ENCODE results near the gene ZNF880.
"Not testable (repeated sequence)": the region's sequence is repeated elsewhere in the genome, so short reads cannot be mapped to it uniquely, and the experiment has no call there.

Gene ZNF880

DNA sequence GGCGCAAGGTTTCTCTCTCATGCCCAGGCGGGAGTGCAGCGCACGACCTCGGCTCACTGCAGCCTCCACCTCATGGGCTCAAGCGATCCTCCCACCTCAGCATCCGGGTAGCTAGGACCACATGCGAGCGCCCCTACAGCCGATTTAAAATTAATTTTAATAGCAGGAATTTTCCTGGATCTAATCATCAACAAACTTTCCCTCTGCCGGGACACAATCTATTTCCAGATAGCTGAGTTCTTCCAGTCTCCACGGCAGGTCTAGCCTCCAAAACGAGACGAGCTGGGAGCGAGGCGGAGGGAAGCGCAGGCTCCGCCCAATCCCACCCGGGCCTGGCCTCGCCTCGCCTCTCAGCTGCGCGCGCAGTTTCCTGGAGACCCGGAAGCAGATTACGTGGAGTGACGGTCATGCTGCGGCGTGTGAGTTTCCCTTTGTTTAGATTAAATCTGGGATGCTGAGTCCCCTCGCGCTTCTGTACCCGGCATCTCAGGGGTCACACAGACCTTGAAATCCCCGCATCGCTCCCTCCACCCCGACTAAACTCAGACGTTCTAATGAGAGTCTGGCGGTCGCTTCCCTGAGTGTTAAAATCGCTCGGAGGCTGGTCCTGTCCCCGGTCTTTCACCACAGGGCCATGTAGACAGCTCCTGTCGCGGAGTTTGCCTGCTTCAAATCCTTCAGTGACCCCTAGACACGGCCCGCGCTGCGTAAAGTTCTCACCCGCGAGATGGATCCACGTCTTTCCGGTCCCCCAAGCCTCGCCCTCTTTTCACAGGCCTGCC is at the start of gene ZNF880:
Gene ZNF880 (plus strand): TSS at position 365 of the 782 bp plus-strand sequence. CDS start 43 bp downstream, at position 408.
- no peak for DNase-seq

DNA sequence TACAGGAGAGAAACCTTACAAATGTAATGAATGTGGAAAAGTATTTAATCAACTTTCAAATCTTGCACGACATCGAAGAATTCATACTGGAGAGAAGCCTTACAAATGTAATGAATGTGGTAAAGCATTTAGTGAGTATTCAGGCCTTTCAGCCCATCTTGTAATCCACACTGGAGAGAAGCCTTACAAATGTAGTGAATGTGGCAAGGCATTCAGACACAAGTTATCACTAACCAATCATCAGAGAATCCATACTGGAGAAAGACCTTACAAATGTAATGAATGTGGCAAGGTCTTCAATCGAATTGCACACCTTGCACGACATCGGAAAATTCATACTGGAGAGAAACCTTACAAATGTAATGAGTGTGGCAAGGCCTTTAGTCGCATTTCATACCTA is 47.3 kb upstream of the ZNF880 start:
- no peak for DNase-seq

DNA sequence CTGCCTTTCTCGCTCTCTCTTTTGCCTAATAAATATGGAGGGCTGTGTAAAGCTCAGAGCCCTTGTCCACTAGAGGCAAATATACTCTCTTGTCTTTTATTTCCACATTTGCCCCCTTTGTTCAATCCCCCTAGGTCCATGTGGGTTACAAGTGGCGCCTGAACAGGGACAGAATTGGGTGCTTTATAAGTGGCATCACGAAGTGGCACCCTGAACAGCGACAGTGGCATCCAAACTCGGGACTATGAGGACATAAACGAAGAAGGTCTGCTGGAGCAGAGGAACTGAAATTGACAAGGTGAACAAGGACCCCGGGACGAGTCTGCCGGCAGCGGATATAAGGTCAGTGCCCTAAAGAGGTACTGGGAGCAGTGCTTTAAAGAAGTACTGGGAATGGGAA is 38.0 kb upstream of the ZNF880 start:
- DNase-seq, result no peak

DNA sequence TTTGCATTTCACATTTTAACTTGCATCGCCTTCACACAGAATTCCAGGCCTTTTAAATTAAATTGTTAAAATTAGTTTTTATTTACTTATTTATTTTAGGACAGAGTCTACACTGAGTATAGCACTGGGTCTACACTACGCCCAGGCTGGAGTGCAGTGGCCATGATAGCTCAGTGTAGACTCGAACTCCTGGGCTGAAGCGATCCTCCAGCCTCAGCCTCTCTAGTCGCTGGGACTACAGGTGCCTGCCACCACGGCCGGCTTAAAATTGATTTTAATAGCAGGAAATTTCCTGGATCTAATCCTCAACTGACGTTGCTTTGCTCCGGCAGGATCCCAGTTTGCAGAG is 34.0 kb upstream of the ZNF880 start:
- DNase-seq, result no peak

DNA sequence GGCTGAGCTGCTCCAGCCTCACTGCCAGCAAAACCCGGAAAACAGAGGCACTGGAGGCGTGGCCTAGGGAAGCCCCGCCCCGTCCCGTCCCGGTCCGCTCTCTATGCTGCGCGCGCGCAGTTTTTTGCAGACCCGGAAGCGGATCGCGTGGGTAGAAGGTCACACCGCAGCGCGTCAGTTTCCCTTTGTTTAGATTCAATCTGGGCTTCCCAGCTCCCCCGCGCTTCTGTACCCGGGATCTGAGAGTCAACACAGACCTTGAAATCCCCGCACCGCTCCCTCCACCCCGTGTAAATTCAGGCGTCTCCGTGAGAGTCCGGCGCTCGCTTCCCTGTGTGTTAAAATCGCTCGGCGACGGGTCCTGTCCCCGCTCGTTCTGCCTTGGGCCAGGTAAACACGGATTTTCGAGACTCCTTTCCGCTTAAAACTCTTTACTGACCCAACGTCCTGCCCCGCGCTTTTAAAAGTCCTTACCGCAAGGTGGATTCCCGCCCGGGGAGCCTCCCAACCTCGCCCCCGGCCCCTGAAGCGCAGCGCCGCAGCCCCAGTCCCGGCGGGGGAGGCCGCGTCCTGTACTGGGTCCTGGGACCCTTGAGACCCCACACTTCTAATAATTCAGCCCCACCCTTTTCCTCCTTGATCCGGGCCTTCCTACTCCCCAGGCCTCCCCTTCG is 33.5 kb upstream of the ZNF880 start, which contains the start of gene ZNF610:
Gene ZNF610 (plus strand): TSS at position 127 of the 674 bp plus-strand sequence. CDS start 12,930 bp downstream, outside the sequence.
- peak; percentile 95 for DNase-seq

DNA sequence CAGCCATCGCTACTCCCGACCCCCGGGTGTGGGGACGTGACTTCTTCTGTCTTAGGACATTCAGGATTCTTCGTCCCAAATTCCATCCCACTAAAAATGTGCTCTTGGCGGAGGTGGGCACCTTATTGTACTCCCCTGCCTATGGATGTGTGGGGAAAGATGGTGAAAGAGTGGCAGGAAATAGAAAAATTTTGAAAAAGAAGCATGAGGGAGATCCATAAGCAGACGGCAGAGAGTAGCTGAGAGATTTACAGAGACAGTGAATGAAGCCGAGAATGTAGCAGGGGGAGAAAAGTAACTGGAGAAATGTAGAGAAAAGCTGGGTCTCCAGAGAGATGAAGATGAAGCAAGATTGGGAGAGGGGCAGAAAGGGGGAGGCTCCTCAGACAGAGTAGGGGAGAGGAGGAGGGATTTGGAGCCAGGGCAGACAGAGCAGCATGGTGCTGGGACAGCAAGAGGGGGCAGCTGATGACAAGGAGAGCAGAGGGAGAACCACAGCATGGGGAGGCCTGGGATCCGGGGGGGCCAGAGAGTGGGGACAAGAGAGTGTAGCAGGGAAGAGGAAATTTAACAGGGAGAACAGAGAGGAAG is 32.8 kb upstream of the ZNF880 start:
- DNase-seq, result peak; percentile 30

DNA sequence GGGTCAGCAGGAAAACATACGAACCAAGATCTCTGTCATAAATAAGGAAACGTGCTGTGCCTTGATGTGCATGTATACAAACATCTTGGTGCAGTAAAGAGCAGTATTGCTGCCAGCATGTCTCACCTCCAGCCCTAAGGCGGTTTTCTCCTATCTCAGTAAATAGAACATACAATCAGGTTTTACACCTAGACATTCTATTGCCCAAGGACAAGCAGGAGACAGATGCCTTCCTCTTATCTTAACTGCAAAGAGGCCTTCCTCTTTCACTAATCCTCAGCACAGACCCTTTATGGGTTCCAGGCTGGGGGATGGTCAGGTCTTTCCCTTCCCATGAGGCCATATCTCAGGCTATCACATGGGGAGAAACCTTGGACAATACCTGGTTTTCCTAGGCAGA is 30.7 kb upstream of the ZNF880 start:
- DNase-seq, result not testable (repeated sequence)

DNA sequence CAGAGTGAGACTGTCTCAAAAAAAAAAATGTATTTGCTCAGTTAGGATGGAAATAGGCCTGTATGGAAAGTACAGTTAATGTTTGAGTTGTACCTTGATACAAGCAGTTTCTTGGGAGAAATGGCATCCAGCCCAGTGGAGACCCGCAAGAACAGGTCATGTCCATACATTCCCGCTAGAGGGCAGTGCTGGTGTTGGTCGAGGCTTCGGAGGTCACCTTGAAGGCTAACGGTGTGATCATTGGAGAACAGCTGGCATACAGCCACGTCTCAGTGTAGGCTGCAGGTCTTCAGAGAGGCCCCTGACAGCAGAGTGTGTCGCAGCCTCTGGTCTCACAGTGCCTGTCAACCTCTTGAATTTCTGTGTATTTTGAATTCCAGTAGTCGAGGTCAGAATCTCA is 26.2 kb upstream of the ZNF880 start:
- DNase-seq, result peak; percentile 85

DNA sequence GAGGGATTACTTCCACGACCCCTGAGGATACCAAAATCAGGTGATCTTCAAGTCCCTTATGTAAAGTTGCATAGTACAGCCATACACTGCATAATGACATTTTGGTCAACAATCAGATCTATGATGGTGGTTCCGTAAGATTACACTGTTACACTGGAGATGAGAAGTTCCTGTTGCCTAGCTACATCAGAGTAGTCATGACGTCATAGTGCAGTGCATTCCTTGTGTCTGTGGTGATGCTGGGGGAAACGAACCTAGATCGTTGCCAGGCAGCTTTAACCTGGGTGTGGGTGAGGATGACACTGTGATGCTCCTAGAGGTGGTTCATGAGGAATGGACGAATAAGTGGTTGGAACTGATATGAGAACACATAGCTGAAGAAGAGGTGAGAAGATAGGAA is 24.6 kb upstream of the ZNF880 start:
- no peak for DNase-seq

DNA sequence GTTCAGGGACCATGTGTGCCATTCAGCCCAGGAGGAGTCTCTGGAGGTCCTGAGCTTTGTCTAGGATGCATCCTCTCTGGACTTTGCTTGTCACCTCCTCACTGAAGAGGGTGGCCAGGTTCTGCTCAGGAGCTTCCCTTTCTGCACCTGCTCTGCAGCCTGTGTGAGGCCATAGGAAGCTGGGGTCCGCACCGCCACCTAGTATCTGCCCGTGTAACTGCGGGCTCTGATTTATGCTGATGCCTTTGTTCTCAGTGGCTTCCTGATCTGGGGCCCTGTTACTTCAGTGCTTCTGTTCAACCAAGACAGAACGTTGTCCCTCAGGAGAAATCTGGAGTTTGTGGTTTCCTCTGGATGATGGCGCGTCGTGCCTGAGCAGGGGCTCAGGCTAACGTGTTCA is 18.2 kb upstream of the ZNF880 start:
- DNase-seq, result peak; percentile 51

DNA sequence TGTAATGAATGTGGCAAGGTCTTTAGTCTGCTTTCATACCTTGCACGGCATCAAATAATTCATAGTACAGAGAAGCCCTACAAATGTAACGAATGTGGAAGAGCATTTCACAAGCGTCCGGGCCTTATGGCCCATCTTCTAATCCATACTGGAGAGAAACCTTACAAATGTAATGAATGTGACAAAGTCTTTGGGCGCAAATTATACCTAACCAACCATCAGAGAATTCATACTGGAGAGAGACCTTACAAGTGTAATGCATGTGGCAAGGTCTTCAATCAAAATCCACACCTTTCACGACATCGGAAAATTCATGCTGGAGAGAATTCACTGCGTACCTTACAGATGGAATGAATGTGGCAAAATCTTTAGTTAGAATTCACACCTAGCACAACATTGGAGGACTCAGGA is 3.3 kb upstream of the ZNF880 start:
- no peak for DNase-seq

DNA sequence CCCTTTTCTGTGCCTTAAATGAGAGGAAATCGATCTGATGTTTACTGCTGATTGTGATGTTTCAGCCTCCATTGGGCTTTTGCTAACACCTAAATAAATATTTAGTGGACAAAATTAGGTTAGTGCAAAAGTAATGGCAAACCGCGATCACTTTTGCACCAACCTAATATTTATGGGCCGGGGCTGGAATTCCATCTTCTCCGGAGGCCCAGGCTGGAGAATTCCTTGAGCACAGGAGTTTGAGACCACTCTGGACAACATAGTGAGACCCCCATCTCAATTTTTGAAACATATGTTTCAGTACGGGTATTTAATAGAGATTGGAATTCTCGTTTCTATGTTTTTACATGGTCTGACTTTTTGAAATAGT is 603 bp downstream of the ZNF880 start:
- no peak for DNase-seq

DNA sequence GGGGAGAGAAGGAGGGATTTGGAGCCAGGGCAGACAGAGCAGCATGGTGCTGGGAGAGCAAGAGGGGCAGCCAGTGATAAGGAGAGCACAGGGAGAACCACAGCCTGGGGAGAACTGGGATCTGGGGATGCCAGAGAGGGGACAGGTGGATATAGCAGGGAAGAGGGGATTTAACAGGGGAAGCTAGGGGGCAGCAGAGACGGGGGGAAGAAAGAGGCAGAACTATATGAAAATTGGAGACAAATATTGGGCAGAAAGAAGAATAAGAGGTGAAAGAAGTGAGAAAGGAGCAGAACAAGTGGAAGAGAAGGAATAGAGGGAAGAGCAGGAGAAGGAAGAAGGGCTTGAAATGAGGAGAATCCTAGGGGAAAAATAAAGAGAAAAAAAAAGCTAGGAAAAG is 21.4 kb downstream of the ZNF880 start:
- DNase-seq, result peak; percentile 9

DNA sequence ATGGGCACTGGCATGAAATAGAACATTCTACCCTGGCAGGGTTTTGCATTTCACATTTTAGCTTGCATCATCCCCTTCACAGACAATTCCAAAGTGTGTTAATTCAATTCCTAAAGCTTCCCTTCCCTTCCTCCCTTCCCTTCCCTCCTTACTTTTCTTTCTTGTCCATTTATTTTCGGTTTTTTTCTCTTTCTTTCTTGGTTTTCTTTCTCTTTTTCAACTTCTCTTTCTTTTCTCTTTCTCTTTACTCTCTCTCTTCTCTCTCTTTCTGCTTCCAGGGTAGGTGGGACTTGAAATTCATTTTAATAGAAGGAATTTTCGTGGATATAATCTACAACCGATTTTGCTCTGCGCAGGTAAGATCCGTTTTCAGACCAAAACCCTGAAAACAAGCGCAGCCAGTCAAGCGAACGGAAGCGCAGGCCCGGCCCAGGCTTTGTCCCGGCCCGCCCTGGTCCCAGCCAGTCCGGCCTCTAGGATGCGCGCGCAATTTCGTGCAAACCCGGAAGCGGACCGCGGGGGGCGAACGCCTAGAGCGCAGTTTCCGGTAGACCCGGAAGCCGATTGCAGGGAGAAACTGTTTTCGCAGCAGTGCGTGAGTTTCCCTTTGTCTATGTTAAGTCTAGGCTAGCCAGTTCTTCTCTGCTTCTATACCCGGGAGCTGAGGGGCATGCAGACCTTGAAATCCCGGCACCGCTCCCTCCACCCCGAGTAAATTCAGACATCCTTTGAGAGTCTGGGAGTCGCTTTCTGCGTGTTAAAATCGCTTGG is 27.8 kb downstream of the ZNF880 start, which contains the start of gene ZNF528:
Gene ZNF528 (plus strand): TSS at position 540 of the 771 bp plus-strand sequence. CDS start 4,165 bp downstream, outside the sequence.
- DNase-seq, result peak; percentile 92

DNA sequence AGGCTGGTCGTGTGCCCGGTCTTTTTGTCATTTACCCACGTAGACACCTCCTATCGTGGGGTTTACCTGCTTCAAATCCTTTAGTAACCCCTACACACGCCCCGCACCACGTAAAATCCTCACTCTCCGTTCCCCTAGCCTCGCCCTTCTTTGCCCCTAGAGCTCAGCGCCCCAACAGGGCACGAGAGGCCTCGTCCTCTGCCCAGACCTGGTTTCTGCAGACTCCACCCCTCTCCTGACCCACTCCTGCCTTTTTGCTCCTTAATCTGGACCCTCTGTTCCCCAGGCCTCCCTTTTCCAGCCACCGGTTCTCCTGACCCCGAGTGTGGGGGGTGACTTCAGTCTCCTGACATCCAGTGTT is 28.3 kb downstream of the ZNF880 start:
- peak; percentile 45 for DNase-seq

DNA sequence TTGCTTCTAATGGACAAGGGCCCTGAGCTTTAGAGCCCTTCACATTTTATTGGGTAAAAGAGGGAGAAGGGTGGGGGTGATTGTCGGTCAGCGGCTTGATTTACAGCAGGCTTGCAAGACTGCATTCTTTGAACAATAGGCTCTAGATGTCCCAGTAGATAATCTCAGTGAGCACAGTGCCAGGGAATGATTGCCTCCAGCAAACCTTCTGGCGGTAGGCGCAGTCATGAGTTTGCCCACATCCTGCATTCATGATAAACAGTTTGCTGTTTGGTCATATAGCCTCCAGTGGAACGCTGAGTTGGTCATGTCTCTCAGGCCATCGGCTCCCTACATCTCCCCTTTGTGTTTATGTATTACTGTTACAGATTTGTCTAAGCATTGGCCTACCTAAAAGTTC is 40.6 kb downstream of the ZNF880 start:
- DNase-seq, result no peak

DNA sequence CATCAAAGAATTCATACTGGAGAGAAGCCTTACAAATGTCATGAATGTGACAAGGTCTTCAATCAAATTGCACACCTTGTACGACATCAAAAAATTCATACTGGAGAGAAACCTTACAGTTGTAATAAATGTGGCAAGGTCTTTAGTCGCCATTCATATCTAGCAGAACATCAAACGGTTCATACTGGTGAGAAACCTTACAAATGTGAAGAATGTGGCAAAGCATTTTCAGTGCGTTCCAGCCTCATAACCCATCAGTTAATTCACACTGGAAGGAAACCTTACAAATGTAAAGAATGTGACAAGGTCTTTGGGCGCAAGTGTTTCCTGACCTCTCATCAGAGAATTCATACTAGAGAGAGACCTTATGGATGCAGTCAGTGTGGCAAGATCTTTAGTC is 46.0 kb downstream of the ZNF880 start:
- no peak for DNase-seq

DNA sequence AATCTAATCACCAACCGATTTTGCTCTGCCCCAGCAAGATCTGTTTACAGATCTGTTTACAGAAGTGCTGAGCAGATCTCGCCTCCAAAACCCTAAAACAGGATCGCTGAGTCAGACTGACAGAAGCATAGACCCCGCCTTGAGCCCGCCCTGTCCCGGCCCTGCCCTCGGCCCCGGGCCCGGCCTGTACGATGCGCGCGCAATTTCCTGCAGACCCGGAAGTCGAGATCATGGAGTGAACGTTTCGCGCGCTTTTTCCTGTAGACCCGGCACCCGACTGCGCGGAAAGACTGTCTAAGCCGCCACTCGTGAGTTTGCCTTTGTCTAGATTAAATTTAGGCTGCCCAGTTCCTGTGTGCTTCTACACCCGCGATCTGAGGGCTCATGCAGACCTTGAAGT is 59.2 kb downstream of the ZNF880 start, which contains the start of gene ZNF534:
Gene ZNF534 (plus strand): TSS at position 212 of the 400 bp plus-strand sequence. CDS start 2,327 bp downstream, outside the sequence.
- no peak for DNase-seq
